Adipose tissue (tissue), 3 donors: Measurements from ENCODE around the gene PCDHB11. TPM values are rescaled to one million over a fixed set of nuclear protein-coding genes. Genes with fewer than 3 reads are reported as not detected.
"Not testable (repeated sequence)": the region's sequence is repeated elsewhere in the genome, so short reads cannot be mapped to it uniquely, and the experiment has no call there.

Experiments
- H3K27ac ChIP-seq: one replicate; pipeline ENCODE4 v1.5.1; 2013; ENCODE audit warnings: low read depth, low read length
- WGBS, 3 donors: extraction: QIAGEN DNeasy Blood & Tissue Kit; methylation state at CpG; one replicate each; pipeline ENCODE4 v1.1.7; 2013; 5-methylcytosine and 5-hydroxymethylcytosine counted together
- polyA plus RNA-seq, 3 donors: library from polyadenylated mRNA; stranded (reverse); fragments of 200-250 nt; gene quantifications; one replicate each; pipeline ENCODE4 v1.2.3, GENCODE V29; 2013
- donor health status: healthy with polysubstance abuse.
- donor health status: Bipolar disorder and iron deficiency.
- donor health status: healthy.

Gene PCDHB11
- polyA plus RNA-seq, 3 donors, result 0.45 to 1.4 (median 1.0) TPM

DNA sequence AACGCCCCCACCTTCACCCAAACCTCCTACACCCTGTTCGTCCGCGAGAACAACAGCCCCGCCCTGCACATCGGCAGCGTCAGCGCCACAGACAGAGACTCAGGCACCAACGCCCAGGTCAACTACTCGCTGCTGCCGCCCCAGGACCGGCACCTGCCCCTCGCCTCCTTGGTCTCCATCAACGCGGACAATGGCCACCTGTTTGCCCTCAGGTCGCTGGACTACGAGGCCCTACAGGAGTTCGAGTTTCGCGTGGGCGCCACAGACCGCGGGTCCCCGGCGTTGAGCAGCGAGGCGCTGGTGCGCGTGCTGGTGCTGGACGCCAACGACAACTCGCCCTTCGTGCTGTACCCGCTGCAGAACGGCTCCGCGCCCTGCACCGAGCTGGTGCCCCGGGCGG, 25.4 kb downstream of the PCDHB11 start:
- H3K27ac ChIP-seq, result not testable (repeated sequence)
- WGBS, 3 donors, result 16 to 22% (median 21%) methylated on average over 25 to 33 of the region's 40 CpGs

DNA sequence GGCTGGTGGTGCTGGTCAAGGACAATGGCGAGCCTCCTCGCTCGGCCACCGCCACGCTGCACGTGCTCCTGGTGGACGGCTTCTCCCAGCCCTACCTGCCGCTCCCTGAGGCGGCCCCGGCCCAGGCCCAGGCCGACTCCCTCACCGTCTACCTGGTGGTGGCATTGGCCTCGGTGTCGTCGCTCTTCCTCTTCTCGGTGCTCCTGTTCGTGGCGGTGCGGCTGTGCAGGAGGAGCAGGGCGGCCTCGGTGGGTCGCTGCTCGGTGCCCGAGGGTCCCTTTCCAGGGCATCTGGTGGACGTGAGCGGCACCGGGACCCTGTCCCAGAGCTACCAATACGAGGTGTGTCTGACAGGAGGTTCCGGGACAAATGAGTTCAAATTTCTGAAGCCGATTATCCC, 26.0 kb downstream of the PCDHB11 start:
- 28 to 31% (median 28%) methylated on average over 15 to 30 of the region's 30 CpGs for WGBS, 3 donors
- not testable (repeated sequence) for H3K27ac ChIP-seq

DNA sequence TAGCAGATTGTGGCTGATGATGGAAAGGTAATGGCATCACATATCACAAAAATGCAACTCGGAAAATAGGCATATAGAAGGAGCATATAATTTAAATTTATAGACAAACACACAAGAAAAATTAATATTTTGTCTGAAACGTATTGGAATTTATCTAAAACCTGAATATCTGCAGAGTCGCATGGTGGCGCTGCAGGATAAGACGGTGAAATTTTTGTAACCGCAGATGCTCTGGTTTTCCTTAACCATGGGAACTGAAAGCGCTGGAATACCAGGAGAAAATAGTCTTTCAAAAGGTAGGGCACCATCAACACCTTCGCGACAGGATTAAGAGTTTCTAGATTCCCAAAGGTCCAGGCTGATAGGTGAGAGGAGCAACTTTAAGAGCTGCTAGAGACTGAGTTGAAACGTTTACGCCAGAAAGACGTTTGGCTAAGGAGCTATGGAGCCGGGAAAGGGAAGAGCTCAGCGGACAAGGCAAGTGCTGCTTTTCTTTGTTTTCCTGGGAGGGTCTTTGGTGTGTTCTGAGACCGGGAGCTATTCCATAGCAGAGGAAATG, 34.8 kb downstream of the PCDHB11 start:
- WGBS, 3 donors, result 4 to 10% (median 8%) methylated on average over 15 of the region's 15 CpGs
- no peak overlapping the region for H3K27ac ChIP-seq

DNA sequence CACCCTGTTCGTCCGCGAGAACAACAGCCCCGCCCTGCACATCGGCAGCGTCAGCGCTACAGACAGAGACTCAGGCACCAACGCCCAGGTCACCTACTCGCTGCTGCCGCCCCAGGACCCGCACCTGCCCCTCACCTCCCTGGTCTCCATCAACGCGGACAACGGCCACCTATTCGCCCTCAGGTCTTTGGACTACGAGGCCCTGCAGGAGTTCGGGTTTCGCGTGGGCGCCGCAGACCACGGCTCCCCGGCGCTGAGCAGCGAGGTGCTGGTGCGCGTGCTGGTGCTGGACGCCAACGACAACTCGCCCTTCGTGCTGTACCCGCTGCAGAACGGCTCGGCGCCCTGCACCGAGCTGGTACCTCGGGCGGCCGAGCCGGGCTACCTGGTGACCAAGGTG, 36.5 kb downstream of the PCDHB11 start:
- WGBS, 3 donors, result 22 to 28% (median 24%) methylated on average over 40 of the region's 40 CpGs
- H3K27ac ChIP-seq, result not testable (repeated sequence)

DNA sequence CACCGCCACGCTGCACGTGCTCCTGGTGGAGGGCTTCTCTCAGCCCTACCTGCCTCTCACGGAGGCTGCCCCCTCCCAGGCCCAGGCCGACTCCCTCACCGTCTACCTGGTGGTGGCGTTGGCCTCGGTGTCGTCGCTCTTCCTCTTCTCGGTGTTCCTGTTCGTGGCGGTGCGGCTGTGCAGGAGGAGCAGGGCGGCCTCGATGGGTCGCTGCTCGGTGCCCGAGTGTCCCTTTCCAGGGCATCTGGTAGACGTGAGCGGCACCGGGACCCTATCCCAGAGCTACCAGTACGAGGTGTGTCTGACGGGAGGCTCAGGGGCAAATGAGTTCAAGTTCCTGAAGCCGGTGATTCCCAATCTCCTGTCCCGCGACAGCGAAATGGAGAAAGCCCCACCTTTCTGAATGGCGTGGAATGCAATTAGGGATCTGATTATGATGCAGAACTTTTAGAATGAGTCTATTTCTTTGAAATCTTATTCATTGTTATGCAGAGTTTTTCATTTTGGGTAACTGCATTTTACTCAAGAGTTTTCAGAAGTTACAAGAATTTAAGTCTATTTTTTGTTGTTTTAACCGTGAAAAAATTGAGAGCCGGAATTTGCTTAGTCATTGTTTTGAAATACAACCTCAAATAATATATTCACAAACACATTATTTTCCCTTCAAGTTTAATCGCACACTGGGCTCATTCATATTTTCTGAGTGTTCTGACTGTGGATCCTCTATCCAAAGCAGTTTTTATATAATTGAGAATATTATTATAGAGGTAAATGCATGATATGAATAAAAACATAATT, 37.3 kb downstream of the PCDHB11 start:
- 19 to 20% (median 19%) methylated on average over 29 to 32 of the region's 32 CpGs for WGBS, 3 donors

DNA sequence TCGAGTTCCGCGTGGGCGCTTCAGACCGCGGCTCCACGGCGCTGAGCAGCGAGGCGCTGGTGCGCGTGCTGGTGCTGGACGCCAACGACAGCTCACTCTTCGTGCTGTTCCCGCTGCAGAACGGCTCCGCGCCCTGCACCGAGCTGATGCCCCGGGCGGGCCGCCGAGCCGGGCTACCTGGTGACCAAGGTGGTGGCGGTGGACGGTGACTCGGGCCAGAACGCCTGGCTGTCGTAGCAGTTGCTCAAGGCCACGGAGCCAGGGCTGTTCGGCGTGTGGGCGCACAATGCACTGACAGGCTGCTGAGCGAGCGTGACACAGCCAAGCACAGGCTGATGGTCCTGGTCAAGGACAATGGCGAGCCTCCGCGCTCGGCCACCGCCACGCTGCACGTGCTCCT, 42.1 kb downstream of the PCDHB11 start:
- H3K27ac ChIP-seq, result no peak overlapping the region
- 19 to 29% (median 22%) methylated on average over 43 of the region's 43 CpGs for WGBS, 3 donors

More for the DNA sequence above, 37.3 kb downstream of the PCDHB11 start:
- no peak overlapping the region for H3K27ac ChIP-seq

DNA sequence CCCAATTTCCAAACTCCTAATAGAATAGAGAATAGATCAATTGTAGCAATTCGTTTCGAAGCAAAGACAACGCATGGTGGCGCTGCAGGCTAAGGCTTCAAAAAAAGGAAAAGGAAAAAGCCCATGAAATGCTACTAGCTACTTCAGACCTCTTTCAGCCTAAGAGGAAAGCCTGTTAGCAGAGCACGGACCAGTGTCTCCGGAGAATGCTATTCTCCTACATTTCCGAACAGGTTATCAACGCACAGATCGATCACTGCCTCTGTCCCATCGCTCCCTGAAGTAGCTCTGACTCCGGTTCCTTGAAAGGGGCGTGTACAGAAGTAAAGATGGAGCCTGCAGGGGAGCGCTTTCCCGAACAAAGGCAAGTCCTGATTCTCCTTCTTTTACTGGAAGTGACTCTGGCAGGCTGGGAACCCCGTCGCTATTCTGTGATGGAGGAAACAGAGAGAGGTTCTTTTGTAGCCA, 45.9 kb downstream of the PCDHB11 start, which contains the start of gene PCDHB15:
Gene PCDHB15 (plus strand): TSS at position 146 of the 468 bp plus-strand sequence. CDS start 184 bp downstream, at position 330.
- 7 to 10% (median 7%) methylated on average over 16 of the region's 16 CpGs for WGBS, 3 donors
- no peak within 1 kb of the TSS for H3K27ac ChIP-seq

DNA sequence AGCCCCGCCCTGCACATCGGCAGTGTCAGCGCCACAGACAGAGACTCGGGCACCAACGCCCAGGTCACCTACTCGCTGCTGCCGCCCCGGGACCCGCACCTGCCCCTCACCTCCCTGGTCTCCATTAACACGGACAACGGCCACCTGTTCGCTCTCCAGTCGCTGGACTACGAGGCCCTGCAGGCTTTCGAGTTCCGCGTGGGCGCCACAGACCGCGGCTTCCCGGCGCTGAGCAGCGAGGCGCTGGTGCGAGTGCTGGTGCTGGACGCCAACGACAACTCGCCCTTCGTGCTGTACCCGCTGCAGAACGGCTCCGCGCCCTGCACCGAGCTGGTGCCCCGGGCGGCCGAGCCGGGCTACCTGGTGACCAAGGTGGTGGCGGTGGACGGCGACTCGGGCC, 47.5 kb downstream of the PCDHB11 start:
- whole genome bisulfite sequencing, 3 donors, result 34 to 43% (median 42%) methylated on average over 19 to 32 of the region's 42 CpGs
- not testable (repeated sequence) for H3K27ac ChIP-seq

DNA sequence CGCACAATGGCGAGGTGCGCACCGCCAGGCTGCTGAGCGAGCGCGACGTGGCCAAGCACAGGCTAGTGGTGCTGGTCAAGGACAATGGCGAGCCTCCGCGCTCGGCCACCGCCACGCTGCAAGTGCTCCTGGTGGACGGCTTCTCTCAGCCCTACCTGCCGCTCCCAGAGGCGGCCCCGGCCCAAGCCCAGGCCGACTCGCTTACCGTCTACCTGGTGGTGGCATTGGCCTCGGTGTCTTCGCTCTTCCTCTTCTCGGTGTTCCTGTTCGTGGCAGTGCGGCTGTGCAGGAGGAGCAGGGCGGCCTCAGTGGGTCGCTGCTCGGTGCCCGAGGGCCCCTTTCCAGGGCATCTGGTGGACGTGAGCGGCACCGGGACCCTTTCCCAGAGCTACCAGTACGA, 48.0 kb downstream of the PCDHB11 start:
- not testable (repeated sequence) for H3K27ac ChIP-seq
- 42 to 45% (median 43%) methylated on average over 33 to 34 of the region's 34 CpGs for WGBS, 3 donors

DNA sequence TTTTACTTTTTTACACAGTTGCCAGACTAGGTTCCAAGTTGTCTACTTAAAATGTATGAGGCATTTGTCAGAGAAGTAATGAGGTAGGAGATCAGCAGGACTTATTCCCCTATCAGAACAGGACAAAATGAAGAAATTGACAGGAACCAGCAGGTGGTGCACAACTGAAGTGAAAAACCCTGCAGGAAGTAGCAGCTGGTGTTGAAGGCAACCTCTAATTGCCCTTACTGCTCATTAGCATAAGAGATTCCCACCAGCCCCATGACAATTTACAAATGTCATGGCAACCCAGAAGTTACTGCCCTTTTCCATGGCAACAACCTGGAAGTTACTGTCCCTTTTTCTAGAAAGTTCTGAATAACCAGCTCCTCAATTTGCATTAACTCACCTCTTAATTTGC, 51.1 kb downstream of the PCDHB11 start:
- no peak overlapping the region for H3K27ac ChIP-seq

Other genes starting within 250 kb of the PCDHB11 start
- under 1 TPM; 0.11 to 0.28 (median 0.25) TPM for gene PCDHAC2, start 233.2 kb upstream of the PCDHB11 start, polyA plus RNA-seq
- under 1 TPM in 1 of 3 donors, not detected in 2; 0.05 TPM for gene PCDHB1, start 148.3 kb upstream of the PCDHB11 start, polyA plus RNA-seq
- 1 to 10 TPM in 1 of 3 donors, under 1 TPM in 2; 0.74 to 3.2 (median 0.79) TPM for gene PCDHB2, start 105.0 kb upstream of the PCDHB11 start, polyA plus RNA-seq
- gene PCDHB3, start 99.2 kb upstream of the PCDHB11 start, polyA plus RNA-seq, result 1 to 10 TPM in 1 of 3 donors, under 1 TPM in 2; 0.48 to 1.4 (median 0.90) TPM
- 1 to 10 TPM in 2 of 3 donors, under 1 TPM in 1; 0.90 to 2.9 (median 1.9) TPM for gene PCDHB4, start 77.8 kb upstream of the PCDHB11 start, polyA plus RNA-seq
- gene PCDHB5, start 64.4 kb upstream of the PCDHB11 start, polyA plus RNA-seq, result 1 to 10 TPM; 1.3 to 5.8 (median 1.6) TPM
- under 1 TPM in 2 of 3 donors, not detected in 1; 0.33 to 0.46 TPM for gene PCDHB6, start 49.6 kb upstream of the PCDHB11 start, polyA plus RNA-seq
- 1 to 10 TPM in 1 of 3 donors, under 1 TPM in 2; 0.20 to 1.5 (median 0.79) TPM for gene PCDHB7, start 27.0 kb upstream of the PCDHB11 start, polyA plus RNA-seq
- 1 to 10 TPM in 1 of 3 donors, under 1 TPM in 1, not detected in 1; 0.42 to 1.2 TPM for gene PCDHB8, start 21.8 kb upstream of the PCDHB11 start, polyA plus RNA-seq
- 1 to 10 TPM in 1 of 3 donors, under 1 TPM in 2; 0.72 to 1.4 (median 0.90) TPM for gene PCDHB16, start 17.2 kb upstream of the PCDHB11 start, polyA plus RNA-seq
- under 1 TPM; 0.38 to 0.88 (median 0.79) TPM for gene PCDHB9, start 12.5 kb upstream of the PCDHB11 start, polyA plus RNA-seq
- 1 to 10 TPM in 1 of 3 donors, under 1 TPM in 2; 0.41 to 1.1 (median 0.67) TPM for gene PCDHB10, start 7.3 kb upstream of the PCDHB11 start, polyA plus RNA-seq
- 1 to 10 TPM in 2 of 3 donors, under 1 TPM in 1; 0.81 to 1.2 (median 1.2) TPM for gene PCDHB12, start 9.1 kb downstream of the PCDHB11 start, polyA plus RNA-seq
- gene PCDHB13, start 14.3 kb downstream of the PCDHB11 start, polyA plus RNA-seq, result 1 to 10 TPM in 2 of 3 donors, under 1 TPM in 1; 0.34 to 1.7 (median 1.3) TPM
- gene PCDHB14, start 23.7 kb downstream of the PCDHB11 start, polyA plus RNA-seq, result 1 to 10 TPM; 1.3 to 2.5 (median 1.4) TPM
- gene PCDHB15, start 45.8 kb downstream of the PCDHB11 start, polyA plus RNA-seq, result 1 to 10 TPM in 2 of 3 donors, under 1 TPM in 1; 0.79 to 3.2 (median 2.0) TPM
- gene SLC25A2, start 104.4 kb downstream of the PCDHB11 start, polyA plus RNA-seq, result under 1 TPM in 1 of 3 donors, not detected in 2; 0.03 TPM
- gene TAF7, start 121.2 kb downstream of the PCDHB11 start, polyA plus RNA-seq, result 10 to 100 TPM; 32.2 to 62.0 (median 59.1) TPM
- under 1 TPM in 2 of 3 donors, not detected in 1; 0.10 to 0.25 TPM for gene PCDHGA1, start 130.9 kb downstream of the PCDHB11 start, polyA plus RNA-seq
- 1 to 10 TPM in 1 of 3 donors, under 1 TPM in 2; 0.56 to 1.3 (median 0.89) TPM for gene PCDHGA2, start 139.1 kb downstream of the PCDHB11 start, polyA plus RNA-seq
- under 1 TPM; 0.45 to 0.82 (median 0.54) TPM for gene PCDHGA3, start 144.2 kb downstream of the PCDHB11 start, polyA plus RNA-seq
- under 1 TPM; 0.11 to 0.36 (median 0.30) TPM for gene PCDHGB1, start 150.5 kb downstream of the PCDHB11 start, polyA plus RNA-seq
- under 1 TPM; 0.34 to 0.98 (median 0.82) TPM for gene PCDHGA4, start 155.4 kb downstream of the PCDHB11 start, polyA plus RNA-seq
- gene PCDHGB2, start 160.4 kb downstream of the PCDHB11 start, polyA plus RNA-seq, result under 1 TPM; 0.58 to 0.90 (median 0.71) TPM
- under 1 TPM; 0.34 to 0.52 (median 0.43) TPM for gene PCDHGA5, start 164.5 kb downstream of the PCDHB11 start, polyA plus RNA-seq
- gene PCDHGB3, start 170.6 kb downstream of the PCDHB11 start, polyA plus RNA-seq, result under 1 TPM; 0.34 to 0.52 (median 0.40) TPM
- 1 to 10 TPM in 1 of 3 donors, under 1 TPM in 2; 0.45 to 1.3 (median 0.83) TPM for gene PCDHGA6, start 174.3 kb downstream of the PCDHB11 start, polyA plus RNA-seq
- gene PCDHGA7, start 183.1 kb downstream of the PCDHB11 start, polyA plus RNA-seq, result under 1 TPM; 0.11 to 0.38 (median 0.31) TPM
- 1 to 10 TPM in 1 of 3 donors, under 1 TPM in 2; 0.34 to 1.2 (median 0.60) TPM for gene PCDHGB4, start 188.1 kb downstream of the PCDHB11 start, polyA plus RNA-seq
- under 1 TPM; 0.07 to 0.45 (median 0.10) TPM for gene PCDHGA8, start 193.0 kb downstream of the PCDHB11 start, polyA plus RNA-seq
- gene PCDHGB5, start 198.3 kb downstream of the PCDHB11 start, polyA plus RNA-seq, result 1 to 10 TPM in 2 of 3 donors, under 1 TPM in 1; 0.11 to 3.1 (median 2.3) TPM
- gene PCDHGA9, start 203.2 kb downstream of the PCDHB11 start, polyA plus RNA-seq, result under 1 TPM; 0.51 to 0.89 (median 0.67) TPM
- 1 to 10 TPM; 1.0 to 2.4 (median 1.0) TPM for gene PCDHGB6, start 208.4 kb downstream of the PCDHB11 start, polyA plus RNA-seq
- 1 to 10 TPM in 1 of 3 donors, under 1 TPM in 2; 0.64 to 1.8 (median 0.79) TPM for gene PCDHGA10, start 213.4 kb downstream of the PCDHB11 start, polyA plus RNA-seq
- 1 to 10 TPM; 2.3 to 4.9 (median 2.6) TPM for gene PCDHGB7, start 218.1 kb downstream of the PCDHB11 start, polyA plus RNA-seq
- gene PCDHGA11, start 221.4 kb downstream of the PCDHB11 start, polyA plus RNA-seq, result 1 to 10 TPM in 1 of 3 donors, under 1 TPM in 2; 0.32 to 1.1 (median 0.79) TPM
- 1 to 10 TPM in 2 of 3 donors, under 1 TPM in 1; 0.48 to 2.0 (median 1.2) TPM for gene PCDHGA12, start 230.9 kb downstream of the PCDHB11 start, polyA plus RNA-seq